Measurements from ENCODE around the gene TTLL8.

Gene TTLL8

GRCh38 chr22:50062509-50063135 is 4.5 kb upstream of the TTLL8 start:
- no peak for DNase-seq (ENCODE audit: low read depth in 1 of 2, low spot score in 1 of 2)

DNA sequence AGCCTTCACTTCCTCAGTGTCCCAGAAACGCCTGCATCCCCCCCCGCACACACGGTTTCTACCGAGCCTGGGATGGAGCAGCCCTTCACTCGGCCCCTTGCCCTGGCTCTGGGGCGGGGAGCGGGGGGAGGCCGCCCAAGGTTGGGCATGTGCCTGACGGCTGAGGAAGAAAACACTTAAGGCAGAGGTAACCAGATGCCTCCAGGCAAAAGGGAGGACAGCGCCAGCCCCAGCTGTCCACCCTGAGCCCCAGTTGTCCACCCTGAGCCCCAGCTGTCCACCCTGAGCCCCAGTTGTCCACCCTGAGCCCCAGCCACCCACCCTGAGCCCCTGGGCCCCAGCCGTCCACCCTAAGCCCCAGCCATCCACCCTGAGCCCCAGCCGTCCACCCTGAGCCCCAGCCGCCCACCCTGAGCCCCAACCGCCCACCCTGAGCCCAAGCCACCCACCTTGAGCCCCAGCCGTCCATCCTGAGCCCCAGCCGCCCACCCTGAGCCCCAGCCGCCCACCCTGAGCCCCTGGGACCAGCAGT is 3.8 kb upstream of the TTLL8 start:
- DNase-seq (ENCODE audit: low read depth in 1 of 2, low spot score in 1 of 2): no peak

GRCh38 chr22:50061141-50061823 is 3.2 kb upstream of the TTLL8 start:
- no peak for DNase-seq (ENCODE audit: low read depth in 1 of 2, low spot score in 1 of 2)

DNA sequence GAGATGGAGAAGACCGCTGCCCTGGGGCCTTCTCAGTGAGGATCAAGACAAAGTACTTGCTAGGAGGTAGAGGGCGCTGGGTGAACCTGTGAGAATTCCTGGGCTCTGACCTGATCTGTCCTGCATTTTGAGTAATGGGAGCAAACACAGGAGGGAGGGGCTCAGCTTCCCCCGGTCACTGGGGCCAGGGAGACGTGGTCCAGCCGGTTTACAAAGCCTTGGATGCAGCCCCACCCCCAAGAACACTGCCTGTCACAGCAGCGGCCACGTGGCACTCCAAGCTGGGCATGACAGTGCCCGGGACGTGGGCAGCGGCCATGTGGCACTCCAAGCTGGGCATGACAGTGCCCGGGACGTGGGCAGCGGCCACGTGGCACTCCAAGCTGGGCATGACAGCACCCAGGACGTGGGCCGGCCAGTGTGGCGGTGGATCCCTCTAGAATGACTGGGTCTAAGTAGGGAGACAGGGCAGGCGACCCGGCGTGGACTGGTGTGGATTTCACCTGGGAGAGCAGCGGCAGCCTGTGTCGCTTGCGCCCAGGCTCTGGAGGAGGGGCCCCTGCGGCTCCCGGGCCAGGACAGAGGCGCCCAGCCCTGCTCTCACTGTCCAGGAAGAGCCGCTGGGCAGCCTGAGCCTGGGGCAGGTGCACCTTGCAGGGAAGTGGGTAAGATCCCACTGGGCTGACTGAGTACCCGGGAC is 2.5 kb upstream of the TTLL8 start:
- no peak for DNase-seq (ENCODE audit: low read depth in 1 of 2, low spot score in 1 of 2)

- DNase-seq (ENCODE audit: low read depth in 1 of 2, low spot score in 1 of 2): no peak
Measured at GRCh38 chr22:50059881-50060262, 1.8 kb upstream of the TTLL8 start.

DNA sequence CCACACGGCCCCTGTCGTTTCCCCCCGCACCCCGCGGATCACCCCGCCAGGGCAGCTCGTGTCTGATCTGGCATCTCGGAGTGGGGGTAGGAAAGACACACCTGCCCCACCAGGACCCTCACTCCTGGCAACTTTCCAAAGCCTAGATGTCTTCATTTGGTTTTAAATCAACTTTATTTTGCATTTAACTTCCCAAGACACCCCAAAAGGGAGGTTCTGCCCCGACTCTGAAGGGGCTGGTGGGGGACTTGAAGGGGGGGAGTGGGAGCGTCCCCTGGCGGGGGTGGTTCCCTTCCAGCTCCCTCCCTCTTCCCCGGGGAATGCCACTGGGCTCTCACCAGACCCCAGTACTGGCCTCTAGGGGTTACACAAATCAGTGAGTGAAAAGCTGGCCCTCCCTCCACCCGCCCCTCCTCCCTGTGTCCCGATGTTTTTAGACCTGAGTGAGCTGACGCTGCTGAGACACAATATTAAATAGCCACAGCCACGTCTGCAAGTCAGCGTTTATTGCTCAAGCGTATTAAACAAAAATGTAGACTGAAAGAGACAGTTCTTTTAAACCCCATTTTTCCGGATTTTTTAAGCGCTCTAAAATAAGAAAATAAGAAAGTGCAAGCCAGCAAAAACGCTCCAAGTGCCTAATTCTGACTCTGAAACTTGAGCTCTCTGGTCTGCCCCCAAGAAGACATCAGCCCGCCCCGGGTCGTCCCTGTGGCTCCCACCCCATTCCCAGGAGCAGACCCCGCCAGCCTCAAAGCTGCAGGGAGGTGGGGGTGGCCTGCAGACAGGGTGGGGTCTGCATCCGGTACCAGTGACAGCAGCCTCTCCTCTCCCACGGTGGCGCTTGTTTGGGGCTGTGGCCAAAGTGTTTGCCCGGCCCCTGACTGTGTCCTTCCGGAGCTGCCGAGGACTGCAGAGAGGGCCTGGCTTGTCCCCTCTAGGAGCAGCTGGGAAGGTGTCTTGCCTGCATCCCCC is 1.1 kb upstream of the TTLL8 start:
- no peak for DNase-seq (ENCODE audit: low read depth in 1 of 2, low spot score in 1 of 2)

DNA sequence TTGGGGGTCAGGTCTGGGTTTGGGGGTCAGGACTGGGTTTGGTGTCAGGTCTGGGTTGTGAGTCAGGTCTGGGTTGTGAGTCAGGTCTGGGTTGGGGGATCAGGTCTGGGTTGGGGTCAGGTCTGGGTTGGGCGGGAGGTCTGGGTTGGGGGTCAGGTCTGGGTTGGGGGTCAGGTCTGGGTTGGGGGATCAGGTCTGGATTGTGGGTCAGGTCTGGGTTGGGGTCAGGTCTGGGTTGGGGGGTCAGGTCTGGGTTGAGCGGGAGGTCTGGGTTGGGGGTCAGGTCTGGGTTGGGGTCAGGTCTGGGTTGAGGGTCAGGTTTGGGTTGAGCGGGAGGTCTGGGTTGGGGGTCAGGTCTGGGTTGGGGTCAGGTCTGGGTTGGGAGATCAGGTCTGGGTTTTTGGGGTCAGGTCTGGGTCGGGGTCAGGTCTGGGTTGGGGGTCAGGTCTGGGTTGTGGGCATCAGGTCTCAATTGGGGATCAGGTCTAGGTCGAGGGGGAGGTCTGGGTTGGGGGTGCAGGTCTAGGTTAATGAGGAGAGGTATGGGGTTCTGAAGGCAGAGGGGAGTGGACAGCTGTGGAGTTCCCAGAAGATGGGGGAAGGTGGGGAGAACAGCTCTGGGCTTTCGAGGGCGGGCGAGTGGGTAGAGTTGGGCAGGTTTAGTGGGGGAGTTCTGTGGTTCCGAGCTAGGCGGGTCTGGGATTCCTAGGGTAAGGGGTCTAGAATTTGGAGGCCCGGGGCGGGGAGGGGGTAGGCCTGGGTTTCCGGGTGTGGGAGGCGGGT is 629 bp downstream of the TTLL8 start:
- no peak for DNase-seq (ENCODE audit: low read depth in 1 of 2, low spot score in 1 of 2)

GRCh38 chr22:50056214-50056972 is 1.7 kb downstream of the TTLL8 start:
- DNase-seq (ENCODE audit: low read depth in 1 of 2, low spot score in 1 of 2): no peak

DNA sequence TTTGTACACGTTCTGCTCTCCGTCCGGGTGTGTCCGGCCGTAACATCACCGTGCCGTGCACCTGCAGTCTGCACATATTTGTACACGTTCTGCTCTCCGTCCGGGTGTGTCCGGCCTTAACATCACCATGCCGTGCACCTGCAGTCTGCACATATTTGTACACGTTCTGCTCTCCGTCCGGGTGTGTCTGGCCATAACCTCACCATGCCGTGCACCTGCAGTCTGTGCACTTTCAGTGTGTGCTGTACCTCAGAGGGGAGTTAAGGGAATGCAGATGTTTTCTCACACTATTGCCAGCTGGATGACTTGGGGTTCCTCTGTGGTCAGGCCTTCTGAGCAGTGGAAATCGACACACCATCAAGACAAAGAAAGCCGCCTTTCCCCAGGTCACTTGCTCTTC is 4.2 kb downstream of the TTLL8 start:
- no peak for DNase-seq (ENCODE audit: low read depth in 1 of 2, low spot score in 1 of 2)

GRCh38 chr22:50051930-50052329 is 6.2 kb downstream of the TTLL8 start:
- DNase-seq (ENCODE audit: low read depth in 1 of 2, low spot score in 1 of 2): no peak

DNA sequence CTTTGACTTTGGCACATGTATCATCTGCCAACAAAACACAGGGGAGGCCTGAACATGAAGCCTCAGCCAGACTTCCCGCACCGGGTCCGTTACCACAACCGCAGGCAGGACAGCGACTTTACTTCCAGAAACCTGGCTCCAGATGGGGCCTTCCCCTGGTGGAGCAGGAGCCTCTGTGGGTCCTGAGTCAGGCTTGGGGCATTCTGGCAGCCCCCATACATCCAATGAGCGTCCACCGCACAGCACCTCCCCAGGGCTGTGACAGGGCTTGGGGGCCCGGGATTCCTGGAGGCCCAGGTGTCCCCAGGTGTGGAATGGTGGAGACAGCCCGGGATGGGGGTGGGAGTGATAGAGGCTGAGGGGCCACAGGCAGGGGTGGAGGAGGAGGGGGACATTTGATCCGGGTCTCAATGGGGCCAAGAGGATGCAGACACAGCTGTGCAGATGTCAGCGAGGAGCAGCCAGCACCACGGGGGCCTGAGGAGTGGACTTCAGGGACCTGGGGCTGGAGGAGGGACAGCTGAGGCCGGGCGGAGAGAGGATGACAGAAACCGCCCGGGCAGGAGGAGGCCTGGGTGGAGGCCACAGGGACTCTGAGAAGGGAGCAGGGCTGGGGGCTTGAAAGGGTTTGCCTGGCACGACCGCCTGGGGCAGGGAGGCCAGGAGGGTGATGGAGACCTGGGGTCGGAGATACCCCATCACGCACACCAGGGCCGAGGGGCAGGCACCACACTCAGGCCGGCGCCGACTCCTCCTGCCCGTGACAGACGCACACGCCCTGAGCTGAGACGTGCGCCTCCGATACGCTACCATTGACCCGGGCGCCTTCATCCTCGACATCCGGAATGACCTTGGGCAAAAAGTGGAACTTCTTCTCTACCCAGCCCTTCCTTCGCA is 8.6 kb downstream of the TTLL8 start:
- no peak for DNase-seq (ENCODE audit: low read depth in 1 of 2, low spot score in 1 of 2)

- DNase-seq (ENCODE audit: low read depth in 1 of 2, low spot score in 1 of 2): no peak
Measured at GRCh38 chr22:50048836-50049235, 9.3 kb downstream of the TTLL8 start.

GRCh38 chr22:50048061-50048765 is 9.9 kb downstream of the TTLL8 start:
- no peak for DNase-seq (ENCODE audit: low read depth in 1 of 2, low spot score in 1 of 2)

DNA sequence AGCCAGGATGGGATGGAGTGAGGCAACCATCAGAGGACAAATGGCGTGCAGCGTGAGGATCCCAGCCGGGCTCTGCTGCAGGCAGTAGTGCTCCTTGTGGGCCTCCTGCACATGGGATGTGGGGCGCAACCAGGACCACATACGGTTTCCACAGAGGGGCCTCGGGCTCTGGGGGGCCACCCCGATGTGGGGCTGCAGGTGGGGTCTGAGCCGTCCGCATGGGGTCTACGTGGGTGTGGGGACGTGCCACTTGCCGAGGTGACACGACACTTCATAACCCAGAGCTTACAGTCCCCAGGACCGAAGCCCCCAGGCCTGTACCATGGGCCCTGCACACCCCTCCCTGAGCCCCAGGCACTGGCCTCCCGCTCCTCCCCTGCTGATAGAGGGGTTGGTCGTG is 10.8 kb downstream of the TTLL8 start:
- no peak for DNase-seq (ENCODE audit: low read depth in 1 of 2, low spot score in 1 of 2)

DNA sequence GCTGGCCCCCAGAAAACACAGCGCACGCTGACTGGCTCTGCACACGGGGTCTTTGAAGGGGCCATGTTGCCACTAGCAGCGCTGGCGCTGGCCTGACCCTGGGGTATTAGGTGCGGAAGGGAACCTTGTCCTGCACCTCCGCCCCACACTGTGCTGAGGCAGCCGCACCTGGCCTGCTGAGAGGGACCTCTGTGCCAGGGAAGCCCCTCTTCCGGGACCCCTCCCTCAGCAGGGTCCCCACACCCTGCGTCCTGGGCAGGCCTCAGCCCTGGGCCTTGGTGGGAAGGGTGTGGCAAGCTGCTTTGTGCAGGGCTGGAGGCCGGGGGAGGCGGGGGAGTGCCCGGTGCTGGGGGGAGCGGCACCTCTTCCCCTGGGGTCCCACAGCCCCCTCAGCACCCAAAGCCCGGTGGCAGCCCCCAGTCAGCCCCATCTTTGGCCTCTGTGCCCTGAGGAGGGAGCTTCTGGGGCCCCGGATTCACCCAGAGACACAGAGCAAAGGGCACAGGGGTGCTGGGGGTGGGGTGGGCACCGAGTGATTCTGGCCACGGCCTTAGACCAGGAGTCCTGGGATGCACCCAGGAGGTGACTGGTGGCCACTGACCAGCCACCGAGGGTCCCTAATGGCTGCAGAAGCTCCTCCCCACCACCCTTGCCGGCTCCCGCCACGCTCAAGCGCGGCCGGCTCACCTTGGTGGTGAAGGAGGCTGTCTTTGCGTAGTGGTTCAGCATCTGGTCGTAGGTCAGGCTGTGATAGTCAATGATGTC is 11.4 kb downstream of the TTLL8 start:
- DNase-seq (ENCODE audit: low read depth in 1 of 2, low spot score in 1 of 2): no peak

DNA sequence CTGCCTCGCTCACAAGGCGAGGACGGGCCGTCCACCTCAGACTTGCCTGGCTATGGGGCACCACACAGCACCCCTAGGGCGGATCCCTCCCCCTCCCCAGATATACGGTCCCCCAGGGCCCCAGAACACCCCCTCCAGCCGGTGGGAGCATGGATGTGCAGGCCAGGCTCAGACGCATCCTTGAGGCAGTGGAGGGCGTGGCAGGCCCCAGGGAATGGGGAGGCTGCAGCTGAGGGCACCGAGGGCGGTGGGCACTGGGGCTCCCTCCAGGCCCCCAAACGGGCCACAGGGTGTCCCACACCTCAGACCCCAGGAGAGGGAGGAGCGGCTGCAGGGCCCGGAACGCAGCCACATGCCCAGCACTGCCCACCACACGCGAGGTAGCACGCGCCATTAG is 12.1 kb downstream of the TTLL8 start:
- DNase-seq (ENCODE audit: low read depth in 1 of 2, low spot score in 1 of 2): no peak
